ENCODE data around the gene SSC5D.
A peak's percentile ranks its signal among the peaks of the same experiment; 100 is the strongest.

The SSC5D gene

DNA sequence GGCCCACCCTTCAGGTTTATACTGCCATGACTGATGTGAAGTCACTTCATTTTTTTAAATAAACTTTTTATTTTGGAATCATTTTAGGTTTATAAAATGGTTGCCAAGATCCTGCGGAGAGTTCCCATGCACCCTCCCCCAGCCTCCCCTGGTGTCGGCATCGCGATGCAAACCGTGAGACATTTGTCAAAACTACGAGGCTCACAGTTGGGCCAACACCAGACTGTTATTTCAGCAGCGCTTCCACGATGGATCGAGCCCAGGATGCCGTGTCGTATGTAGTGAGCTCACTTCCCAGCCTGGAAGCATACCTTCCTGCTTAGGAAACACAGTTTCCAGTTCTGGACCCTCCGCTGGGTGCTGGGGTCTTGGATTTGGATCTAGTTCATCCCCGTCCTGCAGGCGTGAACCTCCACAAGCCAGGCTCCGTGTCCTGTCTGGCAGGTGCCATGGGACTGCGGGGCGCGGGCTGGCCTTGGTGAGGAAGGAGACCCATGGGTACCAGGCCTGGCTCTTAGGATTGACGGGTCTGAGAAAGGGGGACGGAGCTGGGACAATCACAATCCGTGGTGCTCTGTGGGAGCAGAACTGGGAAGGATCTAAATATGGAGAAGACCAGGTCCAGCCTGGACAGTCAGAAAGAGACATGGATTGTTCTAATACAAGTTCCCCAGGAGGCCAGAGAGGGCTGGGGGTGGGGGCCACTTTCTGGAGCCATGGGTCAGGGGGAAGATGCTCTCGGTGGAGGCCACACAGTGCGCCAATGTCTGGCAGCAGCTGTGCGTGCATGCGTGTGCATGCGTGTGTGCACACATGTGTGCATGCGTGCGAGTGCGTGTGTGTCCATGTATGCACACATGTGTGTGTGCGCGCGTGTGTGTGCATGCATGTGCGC lies 51.1 kb downstream of the SSC5D start:
- no peak for DNase-seq

DNA sequence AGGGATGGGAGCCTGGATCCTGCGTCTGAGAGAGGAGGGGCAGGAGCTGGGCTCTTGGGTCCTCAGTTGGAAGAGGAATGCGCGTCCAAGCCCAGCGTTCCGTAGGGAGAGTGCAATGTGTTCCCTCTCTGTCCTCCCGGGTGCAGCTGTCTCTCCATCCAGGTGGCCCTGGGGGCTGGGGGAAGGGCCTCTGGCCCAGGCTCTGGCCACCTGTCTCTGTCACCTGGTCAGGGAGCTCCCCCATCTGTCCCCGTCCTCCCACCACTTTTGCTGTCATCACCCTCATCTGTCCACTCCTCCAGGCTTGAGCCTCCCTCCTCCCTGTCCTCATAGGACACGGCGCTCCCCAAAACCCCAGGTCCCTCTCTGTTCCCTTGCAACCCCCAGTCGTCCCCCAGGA lies 52.4 kb downstream of the SSC5D start:
- DNase-seq, result peak; percentile 28

DNA sequence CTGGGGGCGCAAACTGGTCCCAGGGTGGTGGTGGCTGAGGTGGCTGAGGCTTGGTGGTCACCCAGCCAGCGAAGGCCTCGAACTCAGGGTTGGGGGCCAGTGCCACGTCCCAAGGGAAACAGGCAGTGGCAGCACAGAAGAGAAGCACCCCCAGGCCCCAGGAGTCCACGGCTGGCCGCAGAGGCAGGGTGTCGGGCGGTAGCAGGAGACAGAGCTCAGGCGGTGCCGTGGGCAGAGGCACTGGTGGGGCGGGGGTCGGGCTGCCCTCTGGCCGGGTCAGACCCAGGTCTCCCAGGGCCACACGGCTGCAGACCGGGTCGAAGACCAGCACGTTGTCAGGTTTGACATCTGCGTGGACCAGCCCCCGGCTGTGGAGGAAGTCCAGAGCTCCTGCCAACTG lies 52.9 kb downstream of the SSC5D start:
- no peak for DNase-seq

DNA sequence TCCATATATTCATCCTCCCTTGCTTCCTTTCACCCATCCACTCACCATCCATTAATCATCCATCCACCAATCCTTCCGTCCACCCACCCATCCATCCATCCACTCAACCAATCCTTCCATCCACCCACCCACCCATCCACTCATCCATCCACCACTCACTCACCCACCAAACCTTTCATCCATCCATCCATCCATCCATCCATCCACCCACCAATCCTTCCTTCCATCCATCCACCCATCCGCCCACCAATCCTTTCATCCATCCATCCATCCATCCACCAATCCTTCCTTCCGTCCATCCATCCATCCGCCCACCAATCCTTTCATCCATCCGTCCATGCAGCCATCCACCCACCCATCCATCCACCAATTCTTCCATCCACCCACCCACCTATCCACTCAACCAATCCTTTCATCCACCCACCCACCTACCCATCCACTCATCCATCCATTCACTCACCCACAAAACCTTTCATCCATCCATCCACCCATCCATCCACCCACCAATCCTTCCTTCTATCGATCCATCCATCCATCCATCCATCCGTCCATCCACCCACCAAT lies 54.1 kb downstream of the SSC5D start:
- DNase-seq, result no peak

DNA sequence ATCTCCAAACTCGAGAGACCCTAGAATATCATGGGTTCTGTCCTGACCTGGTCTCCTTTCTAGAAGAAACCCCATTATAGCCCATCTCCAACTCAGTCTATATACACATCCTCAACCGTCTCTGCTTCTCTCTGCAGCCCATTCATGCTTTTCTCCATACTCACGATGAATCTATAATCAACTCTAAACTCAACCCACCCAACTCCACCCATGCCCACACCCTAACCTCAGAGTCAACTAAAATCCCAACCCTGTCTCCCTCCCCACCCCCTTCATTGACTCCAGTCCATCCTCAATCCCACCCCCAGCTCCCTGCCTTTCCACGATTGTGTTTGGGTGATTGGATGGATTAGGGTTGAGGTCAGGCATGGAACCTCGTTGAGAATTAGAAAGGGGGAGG lies 55.3 kb downstream of the SSC5D start:
- no peak for DNase-seq

DNA sequence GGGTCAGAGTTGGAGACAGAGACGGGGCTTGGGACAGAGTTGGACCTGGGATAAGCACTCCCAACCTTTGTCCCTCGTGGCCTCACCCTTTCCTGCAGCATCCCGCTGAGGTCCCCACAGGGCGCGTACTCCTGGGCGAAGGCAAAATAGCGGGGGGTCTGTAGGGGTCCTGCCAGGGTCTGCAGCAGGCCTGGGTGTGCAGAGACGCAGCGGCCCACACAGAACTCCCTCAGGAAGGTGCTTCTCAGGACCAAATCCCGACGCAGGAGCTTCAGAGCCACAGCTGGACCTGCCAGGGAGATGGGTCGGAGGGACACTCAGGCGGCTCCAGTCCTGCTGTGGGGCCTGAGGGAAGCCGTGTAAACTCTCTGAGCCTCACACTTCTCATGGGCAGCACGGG lies 55.8 kb downstream of the SSC5D start:
- DNase-seq, result no peak

DNA sequence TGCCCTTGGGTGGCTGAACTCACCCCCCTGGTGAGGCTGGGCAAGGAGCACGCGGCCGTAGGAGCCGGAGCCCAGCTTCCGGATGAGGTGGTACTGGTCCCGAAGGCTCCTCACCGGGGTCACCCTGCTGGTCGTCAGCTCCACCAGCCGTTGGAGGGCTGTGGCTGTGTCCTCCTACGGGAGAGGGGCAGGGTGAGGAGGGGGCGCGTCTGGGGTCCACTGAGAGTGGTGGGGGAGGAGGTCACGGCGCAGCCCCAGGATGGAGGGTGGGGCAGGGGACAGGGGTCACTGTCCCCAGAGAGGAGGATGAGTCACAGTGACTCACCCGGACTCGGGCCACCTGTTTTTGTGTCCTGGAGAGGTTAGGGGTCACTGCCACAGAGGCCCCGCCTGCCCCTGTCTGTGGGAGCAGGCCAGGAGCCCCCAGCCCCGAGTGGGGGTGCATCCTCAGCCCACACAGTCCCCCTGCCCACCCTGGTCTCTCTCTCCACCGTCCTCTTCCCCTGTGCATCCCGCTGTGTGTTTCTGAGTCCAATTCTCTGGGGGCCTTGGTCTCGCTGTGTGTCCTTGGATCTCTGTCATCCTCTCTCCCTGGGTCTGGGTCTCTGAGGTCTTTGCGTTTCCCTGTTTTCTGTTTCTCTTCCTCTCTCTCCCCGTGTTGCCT lies 56.7 kb downstream of the SSC5D start:
- no peak for DNase-seq

DNA sequence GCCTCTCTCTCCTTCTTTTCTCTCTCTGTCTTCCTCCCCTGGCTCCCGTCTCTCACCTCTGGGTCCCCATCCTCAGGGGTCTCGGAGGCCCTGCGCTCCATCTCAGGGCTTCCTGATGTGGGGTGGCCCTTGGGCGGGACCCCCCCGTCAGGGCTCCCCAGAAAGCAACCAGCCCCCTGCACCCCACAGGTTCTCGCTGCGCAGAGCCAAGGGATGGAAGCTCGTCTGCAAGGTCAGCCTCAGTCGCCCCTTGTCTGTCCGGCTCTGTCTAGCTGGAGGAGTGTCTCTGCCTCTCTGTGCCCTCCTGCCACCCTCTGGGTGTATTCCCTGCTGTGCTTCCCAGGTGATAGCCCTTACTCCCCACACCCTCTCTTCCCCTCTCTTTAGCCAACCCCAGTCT lies 57.2 kb downstream of the SSC5D start, which contains the start of gene SBK3:
Gene SBK3, minus strand, starts transcription at position 101 of the 400 bp plus-strand sequence. Its CDS starts 0 bp downstream, at position 101.
- DNase-seq, result no peak

DNA sequence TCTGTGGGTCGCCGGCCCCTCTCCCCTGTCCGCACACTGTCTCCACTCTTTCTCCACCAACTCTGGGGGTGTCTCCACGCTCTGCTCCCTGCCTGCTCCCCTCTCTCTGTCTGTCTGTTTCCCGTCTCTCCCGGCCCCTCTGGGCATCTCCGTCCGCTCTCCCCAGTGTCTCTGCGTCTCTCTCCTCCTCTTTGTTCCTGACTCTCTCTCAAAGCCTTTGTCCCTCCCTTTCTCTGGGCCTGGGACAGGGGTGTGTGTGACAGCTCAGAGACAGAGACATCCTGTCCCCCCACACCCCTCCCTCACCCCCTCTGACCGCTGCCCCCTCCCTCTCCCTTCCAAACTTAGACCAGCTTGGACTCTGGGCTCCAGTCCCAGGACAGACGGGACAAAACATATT lies 57.8 kb downstream of the SSC5D start:
- DNase-seq, result no peak

DNA sequence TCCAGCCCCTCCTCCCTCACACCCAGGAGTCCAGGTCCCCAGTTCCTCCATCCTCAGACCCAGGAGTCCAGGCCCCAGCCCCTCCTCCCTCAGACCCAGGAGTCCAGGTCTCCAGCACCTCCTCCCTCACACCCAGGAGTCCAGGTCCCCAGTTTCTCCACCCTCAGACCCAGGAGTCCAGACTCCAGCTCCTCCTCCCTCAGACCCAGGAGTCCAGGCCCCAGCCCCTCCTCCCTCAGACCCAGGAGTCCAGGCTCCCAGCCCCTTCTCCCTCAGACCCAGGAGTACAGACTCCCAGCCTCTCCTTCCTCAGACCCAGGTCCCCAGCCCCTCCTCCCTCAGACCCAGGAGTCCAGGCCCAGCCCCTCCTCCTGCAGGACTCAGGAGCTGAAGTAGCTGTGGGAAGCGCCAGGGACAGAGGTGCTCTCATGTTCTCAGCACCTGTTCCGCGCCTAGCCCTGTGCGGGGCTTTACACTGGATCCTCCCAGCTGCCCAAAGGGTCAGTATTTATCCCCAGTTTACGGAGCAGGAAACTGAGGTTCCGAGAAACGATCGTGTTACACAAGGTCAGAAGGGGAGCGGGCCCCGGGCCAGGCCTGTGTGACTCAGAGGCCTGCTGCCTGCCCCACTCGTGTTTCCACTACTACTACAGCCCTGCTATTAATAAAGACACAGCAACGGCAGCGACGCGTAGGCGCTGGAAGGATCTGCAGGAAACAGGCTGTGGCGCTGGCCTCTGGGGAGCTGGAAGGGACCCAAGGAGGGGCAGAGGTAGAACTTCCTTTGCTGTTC lies 58.8 kb downstream of the SSC5D start:
- DNase-seq, result peak; percentile 43

DNA sequence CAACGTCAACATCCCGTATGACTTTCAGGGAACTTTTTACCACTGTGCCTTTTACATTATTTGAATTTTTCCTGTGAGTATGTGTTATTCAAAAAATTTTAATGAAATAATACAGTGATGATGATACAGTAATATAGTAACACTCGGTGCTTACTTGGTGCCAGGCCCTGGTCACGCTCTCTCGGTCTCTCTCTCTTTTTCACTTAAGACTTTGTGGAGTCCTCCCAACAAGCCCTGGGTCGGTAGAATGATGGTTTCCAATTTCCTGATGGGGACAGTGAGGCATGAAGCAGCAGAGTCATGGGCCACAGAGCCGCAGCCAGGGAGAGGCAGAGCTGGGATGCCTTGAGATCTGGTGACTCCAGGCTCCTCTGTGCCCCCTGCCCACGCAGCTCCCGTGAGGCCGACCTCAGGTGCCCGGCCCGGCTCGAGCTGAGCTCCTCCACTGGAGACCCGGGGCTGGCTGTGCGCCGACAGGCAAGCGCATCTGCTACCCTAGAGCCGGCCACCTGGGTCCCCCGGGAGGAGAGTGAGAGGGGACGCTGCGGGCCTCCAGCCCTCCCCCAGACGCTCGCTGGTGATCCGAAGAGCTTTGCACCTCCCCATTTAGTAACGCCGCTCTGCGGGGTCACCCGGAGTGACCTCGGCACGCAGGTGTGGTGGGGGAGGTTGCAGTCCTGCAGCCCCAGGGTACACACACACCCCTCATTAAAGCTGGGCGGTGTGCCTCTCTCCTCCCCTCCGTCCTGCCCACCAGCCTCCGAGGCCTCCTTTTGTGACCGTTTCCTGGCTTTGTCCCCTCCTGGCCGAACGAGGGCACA lies 61.5 kb downstream of the SSC5D start:
- peak; percentile 91 for DNase-seq

DNA sequence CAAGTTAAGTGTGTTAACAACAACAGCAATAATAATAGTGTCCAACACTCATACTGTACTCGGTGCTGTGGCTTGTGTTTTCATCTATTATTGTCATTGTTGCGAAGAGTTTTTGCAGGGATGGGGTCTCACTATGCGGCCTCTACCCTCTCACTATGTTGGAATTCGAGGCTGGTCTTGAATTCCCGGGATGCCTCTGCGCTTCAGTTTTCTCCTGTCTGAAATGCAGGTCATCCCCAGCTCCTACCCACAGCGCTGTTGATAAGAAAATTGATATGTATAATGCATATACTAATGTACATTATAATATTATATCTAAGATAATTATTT lies 62.0 kb downstream of the SSC5D start:
- no peak for DNase-seq

DNA sequence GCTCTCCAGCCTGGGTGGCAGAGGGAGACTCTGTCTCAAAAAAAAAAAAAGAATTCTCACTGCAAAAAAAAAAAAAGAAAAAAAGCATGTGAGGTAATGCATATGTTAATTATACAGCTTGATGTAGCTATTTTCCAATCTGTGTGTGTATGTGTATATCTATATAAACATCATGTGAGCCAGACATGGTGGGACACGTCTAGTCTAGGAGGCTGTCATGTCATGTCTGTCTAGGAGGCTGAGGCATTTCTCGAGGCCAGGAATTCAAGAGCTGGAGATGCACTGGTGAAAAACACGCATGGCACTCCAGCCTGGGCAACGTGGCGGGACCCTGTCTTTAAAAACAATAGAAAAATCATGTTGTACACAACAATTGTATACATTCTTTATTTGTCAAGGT lies 64.0 kb downstream of the SSC5D start:
- DNase-seq, result peak; percentile 30

DNA sequence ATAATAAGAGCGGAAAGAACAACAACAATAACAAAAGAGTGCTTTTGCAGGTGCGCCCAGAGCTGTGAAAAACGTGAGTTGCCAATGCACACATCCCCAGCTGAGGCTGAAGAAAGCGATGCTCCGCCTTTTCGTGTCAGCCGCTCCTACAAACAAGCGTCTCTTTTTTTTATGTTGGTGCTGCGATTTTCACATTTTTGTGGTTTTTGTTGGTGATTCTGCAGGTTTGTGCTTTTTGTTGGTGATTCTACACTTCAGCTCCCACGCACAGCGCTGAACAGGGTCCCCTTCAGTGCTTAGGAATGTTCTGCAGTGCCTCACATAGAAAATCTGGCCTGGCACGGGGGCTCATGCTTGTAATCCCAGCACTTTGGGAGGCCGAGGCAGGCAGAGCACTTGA lies 64.4 kb downstream of the SSC5D start:
- DNase-seq, result peak; percentile 26

DNA sequence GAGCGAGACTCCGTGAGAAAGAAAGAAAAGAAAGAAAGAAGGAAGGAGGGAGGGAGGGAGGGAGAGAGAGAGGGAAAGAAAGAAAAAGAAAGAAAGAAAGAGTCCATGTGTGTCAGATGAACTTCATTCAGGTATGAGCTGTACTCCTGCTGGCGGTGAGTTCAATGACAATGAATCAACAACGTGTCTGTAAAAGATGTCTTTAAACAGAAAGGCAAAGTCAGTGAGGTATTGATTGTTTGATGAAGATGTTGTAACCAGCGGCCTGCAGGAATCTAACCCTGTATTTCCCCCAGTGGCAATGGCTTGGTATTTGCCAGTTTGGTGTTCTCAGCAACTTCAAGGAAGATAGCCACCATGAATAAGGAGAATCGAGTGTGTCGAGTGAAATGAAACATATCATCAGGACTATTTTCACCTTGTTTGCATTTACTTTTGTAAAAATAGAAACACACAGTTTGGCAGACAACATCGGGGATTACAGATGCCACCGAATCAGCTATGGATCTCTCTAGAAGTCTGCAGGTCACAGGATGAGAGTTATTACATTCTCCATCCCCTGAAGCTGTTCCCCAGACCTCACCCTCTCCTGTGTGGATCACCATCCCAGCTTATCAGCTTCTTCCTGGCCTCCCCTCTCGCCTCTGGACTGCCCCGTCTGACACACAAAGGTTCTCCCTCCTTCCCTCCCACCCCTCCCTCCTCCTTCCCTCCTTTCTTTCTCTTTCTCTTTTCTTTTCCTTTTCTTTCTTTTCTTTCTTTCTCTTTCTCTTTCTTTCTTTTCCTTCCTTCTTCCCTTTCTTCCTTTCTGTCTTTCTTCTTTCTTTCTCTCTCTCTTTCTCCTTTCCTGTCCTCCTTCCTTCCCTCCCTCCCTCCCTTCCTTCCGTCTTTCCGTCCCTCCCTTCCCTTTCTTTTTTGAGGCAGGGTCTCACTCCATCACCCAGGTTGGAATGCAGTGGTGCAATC lies 65.3 kb downstream of the SSC5D start:
- no peak for DNase-seq

DNA sequence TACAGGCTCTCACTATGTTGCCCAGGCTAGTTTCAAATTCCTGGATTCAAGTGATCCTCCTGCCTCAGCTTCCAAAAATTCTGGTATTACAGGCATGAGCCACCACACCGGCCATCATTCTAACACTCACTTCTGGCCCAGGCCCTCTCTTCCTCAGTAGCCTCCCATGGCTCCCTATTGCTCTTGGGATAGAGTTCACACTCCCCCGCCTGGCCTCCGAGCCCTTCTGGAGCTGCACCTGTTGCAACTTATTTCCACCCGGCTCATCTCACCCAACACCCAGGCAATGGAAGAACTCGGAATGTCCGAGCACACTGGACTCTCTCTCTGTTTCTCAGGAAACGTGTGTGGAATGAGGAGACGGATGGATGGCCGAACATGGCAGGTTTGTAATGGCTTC lies 66.1 kb downstream of the SSC5D start:
- DNase-seq, result no peak

DNA sequence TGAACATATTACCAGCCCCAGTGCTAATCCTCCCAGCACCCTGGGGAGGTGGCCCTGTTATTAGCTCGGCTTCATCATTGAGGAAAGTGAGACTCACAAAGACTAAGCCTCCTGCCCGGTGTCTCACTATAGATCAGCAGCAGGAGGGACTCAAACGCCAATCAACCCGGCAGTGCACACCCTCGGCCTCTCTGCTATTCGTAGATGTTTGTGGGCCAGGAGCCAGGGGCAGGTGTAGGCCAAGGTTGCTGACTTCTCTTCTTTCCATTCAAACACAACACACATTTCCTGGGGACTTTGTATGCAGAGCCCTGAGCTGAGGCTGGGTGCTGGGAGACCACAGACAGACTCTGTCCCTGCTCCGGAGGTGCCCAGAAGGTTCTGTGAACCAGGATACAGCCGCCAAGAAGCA lies 66.5 kb downstream of the SSC5D start:
- peak; percentile 30 for DNase-seq

DNA sequence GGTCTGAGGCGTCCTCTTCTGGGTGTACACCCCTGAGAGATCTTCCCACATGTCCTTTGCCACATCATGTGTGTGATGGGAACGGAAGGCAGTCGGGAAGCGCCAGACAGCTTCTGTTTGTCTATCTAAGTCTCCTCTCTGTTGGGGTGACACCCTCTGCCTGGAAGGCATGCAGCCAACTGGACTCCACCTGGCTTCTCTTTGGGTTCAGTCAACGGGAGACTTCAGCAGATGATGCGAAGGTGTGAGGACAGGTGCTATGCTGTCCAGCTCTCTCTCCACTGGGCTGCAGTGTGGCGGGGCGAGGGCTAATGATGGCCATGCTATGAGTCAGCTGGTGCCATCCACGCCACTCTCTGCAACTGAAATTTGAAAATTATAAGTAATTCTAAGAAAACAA lies 71.4 kb downstream of the SSC5D start:
- DNase-seq, result peak; percentile 18

DNA sequence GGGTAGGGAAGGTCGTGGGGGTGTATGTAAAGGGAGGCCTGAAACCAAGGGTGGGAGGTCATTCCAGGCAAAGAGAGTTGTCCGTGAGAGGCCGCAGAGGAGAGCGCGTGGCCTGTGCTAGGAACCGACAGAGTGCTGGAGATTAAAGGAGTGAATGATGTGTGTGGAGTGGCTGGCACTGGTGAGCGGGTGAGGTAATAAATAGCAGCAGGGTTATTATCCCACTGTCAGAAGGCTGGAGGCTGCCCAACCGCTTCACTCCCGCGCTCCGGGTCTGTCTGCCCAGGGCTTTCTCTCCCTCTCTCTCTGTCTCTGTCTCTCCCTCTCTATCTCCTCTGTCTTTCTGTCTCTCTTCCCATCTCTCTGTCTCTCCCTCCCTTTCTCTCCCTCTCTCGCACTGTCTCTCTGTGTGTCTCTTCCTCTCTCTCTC lies 75.0 kb downstream of the SSC5D start:
- DNase-seq, result peak; percentile 53

DNA sequence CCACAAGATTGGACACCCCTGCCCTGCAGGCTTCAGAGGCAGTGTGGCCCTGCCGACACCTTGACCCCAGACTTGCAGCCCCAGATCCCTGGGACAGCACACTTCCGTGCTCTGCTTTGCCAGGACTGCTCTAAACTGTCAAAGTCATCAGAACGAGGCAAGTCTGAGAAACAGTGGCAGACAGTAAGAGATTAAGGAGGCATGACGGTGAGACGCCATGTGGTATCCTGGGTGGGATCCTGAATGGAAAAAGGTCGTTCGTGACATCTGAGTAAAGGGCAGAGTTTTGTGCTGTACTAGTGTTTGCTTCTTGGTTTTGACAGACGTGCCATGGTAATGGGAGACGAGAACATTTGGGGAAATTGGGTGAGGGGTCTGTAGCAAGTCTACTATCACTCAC lies 78.6 kb downstream of the SSC5D start:
- DNase-seq, result no peak

DNA sequence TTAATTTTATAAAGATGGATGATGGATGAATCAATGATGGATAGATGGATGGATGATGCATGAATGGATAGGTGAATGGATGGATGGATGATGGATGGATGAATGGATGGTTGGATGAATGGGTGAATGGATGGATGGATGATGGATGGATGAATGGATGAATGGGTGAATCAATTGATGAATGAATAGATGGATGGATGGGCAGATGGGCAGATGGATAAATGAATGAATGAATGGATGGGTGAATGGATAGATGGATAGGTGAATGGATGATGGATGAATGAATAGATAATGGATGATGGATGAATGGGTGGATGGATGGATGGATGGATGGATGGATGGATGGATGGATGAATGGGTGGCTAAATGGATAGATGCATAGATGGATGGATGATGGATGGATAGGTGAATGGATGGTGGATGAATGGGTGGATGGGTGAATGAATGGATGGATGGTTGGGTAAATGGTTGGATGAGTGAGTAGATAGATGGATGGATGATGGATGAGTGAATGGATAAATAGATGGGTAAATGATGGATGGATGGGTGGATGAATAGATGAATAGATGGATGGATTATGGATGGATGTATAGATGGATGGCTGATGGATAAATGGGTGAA lies 79.6 kb downstream of the SSC5D start:
- DNase-seq, result no peak
